GM19397 (cell line): ENCODE measurements around the gene EIF4E1B.

Experiments used
- ATAC-seq: cut with Tn5 transposase; IDR thresholded peaks from one replicate; pipeline ENCODE4 v1.9.1; 2021; ENCODE audit warnings: mild to moderate bottlenecking, moderate library complexity; ENCODE audit not compliant: unreplicated experiment

The EIF4E1B gene

DNA sequence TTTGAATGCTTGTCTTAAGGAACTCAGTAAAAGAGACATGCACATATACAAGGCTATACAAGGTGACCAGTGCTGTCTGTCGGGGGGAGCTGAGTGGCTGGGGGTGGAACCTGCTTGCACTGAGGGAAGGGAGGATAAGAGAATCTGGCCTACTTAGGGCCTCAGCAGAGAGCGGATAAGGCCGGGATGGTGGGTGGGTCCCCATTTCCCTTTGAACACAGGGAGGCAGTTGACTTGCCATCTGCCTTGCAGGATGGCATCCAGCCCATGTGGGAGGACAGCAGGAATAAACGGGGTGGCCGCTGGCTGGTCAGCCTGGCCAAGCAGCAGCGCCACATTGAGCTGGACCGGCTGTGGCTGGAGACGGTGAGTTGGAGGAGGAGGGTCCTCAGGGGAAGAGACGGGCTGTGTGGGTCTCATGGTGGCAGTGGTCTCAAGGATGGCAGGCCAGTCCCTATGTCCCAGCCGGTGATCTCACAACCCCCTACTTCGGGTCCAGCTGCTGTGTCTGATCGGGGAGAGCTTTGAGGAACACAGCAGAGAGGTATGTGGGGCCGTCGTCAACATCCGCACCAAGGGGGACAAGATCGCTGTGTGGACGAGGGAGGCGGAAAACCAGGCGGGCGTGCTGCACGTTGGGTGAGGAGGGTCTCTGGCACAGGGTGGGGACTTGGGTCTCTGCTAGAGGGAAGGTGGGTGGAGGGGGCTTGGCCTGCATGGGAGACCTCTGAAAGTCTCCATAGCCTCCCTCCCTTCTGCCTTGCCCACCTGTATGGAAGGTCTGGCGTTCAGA lies 14.6 kb downstream of the EIF4E1B start:
- ATAC-seq = no peak

DNA sequence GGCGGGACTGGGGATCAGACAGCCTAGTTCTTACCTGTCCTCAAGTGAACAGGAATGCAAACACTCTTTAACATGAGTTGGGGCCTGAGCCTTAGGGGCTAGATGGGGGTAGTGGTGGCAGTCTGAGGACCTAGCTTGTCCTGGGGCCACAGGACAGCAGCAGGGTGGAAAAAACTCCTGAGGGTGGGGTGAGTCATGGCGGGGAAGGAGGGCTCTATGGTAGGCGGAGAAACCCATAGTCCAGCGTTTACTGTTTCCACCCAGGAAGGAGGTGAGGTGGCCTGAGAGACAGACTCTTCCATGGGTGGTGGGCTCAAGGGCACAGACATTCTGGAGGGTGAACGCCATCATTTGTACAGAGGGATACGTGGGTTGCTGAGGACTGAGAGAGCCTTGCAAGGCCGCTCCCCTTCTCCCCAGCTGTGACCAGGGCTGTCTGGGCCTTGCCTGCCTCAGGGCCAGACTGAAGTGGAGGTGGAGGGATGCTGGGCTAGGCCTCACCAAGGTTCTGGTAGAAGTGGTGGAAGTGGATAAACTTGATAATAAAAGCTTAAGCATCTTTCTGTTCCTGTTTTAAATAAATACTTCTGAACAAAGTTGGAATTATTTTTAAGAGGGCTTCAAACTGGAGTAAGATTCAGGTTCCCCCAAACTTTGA lies 15.7 kb downstream of the EIF4E1B start:
- no peak for ATAC-seq

DNA sequence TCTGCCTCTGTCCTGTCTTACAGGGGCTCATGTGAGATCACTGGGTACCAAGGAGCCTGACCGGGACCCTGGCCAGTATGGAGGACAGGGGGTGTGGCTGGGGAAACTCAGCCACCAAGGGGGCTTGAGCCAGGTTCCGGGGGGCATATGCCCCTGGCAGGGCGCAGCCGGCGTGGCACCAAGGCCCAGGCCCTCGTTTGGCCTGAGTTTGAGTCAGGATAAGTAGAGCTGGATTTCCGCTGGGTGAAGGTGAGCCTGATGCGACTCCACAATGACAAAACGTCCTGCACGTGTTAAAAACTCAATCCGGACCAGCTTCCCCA lies 16.2 kb downstream of the EIF4E1B start:
- ATAC-seq = no peak

DNA sequence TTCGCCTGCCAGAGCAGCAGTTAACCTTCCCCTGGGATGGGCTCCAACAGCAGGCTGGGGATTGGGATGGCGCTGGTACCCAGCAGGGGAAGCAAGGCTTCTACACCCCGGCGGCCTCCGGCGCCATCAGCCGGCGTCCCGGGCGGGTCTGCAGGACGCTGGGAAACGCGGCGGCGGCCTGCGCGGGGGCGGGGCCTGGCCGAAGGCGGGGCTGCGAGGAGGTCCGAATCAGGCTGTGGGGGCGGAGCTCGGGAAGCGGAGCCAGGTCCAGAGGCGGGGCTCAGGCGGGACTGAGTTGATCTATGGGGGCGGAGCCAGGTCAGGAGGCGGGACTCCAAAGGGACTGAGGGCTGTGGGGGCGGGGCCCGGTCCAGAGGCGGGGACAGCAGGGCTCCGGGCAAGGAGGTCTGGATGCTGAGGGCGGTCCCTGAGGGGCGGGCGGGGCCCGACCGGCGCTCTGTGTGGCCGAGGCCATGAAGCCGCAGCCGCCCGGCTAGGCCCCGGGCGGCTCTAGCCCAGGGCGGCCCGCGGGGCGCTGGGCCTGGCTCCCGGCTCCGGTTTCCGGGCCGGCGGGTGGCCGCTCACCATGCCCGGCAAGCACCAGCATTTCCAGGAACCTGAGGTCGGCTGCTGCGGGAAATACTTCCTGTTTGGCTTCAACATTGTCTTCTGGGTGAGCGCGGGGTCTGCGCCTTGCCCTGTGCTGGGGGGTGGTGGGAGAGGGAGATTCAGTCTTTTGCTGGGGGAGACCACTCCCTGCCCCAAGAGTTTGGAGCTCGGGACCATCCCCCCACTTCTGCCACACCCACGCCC lies 16.8 kb downstream of the EIF4E1B start, which contains the start of gene TSPAN17:
Gene TSPAN17, plus strand, starts transcription at position 455 of the 813 bp plus-strand sequence. Its CDS starts 132 bp downstream, at position 587.
- peak; percentile 94 for ATAC-seq

DNA sequence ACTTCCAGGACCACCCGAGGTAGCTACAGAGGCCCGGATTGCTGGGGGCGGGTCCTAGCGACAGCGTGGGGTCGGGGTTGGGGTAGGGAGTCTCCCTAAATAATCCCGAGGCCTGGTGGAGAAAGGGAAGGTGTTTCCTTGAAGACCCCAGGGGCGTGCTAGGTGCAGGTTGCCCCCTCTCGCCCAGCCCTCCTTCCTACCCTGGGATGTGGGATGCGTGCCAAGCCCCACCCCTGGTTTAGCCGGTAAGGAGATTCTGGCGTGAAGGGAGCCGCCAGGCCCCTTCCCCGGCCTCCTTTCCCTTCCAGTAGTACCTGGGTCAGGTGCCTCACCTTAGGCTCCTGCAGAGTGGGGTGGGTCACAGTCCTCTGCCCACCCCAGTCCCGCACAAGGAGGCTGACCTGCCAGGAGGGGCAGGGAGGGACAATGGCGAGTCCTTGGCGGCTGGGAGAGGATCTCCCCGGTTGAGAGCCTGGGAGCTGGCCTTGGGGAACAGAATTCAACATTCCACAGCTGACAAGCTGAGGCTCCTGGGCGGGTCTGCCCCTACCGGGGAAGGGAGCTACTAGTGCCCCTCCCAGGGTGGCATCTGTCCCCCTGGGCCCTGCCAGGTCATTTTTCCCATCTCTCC lies 17.5 kb downstream of the EIF4E1B start:
- no peak for ATAC-seq

DNA sequence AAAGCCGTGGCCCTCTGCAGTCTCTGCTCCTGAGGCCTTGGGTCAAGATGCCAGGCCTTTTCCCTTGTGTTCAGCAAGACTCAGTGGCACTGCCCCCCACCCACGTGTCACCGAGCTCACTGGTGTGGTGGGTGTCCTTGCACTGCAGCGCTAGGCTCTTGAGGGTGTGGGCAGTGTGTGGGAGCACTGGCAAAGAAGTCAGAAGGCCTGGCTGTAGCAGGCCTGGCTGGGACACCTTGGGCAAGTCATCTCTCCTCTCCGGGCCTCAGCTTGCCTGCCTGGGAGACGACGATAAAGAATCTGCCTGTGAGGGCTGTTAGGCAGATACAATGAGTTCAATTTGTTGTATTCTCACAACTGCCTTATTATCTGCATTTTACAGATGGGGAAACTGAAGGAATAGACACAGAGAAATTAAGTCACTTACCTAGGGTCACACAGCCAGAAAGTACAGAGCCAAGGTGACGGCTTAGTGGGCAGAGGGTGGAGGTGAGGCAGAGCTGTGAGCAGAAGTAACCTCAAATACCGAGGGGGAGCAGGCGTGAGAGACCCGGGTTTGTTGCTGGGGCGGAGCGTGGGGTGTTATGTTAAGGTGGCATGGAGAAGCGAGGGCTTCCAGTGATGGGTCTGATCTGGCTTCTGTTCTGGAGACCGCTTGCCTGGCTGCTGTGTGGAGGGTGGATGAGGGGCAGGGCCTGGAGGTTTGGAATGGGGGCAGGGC lies 18.2 kb downstream of the EIF4E1B start:
- no peak for ATAC-seq

DNA sequence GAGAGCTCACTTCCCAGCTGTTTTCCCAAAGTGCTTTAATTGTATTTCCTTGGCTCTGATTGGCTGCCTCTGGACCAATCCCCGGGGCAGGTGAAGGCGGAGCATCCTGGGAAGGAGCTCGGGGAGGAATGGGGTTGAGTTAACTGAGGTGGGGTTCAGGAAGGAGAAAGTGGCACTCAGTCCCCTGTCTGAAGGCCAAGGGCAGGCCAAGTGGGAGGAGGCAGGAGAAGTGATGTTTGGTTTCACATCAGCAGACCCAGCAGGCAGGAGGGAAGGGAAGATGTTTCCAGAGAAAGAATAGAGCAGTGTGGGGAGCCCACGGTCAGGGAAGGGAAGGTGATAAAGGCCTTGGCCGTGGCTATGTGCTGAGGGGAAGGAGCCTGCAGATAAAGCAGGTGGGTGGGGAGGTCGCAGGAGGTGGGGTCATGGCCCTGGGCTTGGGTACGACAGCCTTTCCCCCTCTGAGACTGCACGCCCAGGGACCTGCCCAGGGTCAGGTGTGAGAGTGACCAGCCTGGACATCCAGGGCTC lies 19.9 kb downstream of the EIF4E1B start:
- no peak for ATAC-seq

DNA sequence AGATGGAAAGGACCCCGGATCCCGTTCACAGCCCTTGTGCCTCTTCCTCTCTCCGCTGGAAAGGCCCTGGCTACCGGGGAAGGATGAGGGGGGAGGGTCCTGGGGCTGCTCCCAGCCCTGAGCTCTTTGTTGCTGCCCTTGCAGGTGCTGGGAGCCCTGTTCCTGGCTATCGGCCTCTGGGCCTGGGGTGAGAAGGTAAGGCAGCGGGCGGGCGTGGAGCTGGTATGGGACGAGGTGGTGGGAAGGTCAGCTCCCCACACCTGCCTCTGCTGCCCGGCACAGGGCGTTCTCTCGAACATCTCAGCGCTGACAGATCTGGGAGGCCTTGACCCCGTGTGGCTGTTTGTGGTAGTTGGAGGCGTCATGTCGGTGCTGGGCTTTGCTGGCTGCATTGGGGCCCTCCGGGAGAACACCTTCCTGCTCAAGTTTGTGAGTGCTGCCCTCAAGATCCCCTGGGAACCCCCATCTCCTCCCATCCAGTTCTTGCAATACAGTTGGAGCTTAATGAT lies 21.1 kb downstream of the EIF4E1B start:
- ATAC-seq = no peak

DNA sequence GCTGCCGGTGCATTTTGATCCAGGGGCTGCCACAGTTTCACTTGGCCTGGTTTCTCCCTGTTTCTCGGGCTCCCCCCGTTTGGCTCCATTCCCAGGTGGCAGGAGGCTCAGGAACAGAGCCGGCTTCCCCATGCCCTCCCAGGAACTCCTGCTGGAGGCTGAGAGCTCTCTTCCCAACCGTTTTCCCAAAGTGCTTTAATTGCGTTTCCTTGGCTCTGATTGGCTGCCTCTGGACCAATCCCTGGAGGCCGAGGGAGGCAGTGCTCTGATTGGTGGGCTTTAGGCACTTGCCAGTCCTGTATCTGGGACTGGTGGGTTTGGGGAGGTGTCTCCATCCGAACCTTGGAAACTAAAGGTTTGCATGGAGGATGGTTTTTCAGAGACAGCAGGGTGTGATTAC lies 21.7 kb downstream of the EIF4E1B start:
- no peak for ATAC-seq

DNA sequence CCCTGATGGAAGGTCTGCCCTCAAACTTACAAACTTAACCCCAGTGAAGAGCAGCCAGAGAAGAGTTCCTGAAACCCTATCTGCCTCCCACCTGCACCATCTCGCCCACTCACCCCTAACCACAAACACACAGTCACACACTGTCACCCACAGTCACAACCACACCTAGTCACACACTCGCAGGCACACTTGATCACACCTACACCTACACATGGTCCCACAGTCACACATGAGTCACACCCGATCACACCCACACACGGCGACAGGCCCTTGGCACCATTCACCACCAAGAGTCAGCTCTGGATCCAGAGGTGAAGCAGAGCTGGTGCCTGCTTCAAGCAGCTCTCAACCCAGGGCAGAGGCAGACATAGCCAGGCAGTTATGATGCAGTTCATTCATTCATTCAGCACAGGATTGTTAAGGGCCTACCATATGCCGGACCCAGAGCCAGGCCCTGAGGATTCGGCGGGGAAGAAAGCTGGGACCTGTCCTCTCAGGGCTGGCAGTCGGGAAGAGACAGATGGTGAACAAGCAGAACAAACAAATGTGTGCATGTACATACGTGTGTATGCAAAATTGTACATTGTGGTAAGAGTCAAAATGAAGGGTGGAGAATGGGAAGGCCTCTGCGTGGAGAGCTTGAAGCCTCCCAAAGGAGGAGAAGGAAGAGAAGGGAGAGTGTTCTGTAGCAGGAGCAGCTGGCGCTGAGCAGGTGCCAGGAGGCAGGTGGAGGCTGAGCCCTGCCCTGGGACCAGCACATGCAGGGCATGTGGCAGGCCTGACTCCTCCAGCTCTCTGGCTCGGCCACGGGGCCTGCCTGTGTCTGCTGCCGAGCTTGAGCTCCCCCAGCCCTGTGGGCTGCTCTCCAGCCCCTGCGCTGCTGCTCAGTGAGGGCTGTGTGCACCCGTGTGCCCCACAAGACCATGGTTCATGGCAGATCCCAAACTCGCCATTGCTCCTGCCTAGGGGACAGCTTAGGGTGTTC lies 23.2 kb downstream of the EIF4E1B start:
- no peak for ATAC-seq

DNA sequence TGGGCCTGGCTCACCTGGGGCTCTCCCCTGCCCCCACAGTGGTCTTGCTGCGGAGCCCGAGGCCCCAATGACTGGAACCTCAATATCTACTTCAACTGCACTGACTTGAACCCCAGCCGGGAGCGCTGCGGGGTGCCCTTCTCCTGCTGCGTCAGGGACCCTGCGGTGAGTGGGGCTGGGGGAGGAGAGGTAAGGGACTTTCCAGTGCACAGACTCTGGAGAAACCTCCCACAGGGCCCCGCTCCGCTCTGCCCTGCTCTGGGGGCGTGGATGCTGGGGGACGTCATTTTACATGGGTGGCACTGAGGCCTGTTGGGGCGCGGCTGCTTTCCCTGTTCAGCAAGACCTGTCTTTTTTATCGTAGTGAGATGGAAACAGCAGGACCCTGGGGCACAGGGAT lies 24.4 kb downstream of the EIF4E1B start:
- ATAC-seq = no peak

DNA sequence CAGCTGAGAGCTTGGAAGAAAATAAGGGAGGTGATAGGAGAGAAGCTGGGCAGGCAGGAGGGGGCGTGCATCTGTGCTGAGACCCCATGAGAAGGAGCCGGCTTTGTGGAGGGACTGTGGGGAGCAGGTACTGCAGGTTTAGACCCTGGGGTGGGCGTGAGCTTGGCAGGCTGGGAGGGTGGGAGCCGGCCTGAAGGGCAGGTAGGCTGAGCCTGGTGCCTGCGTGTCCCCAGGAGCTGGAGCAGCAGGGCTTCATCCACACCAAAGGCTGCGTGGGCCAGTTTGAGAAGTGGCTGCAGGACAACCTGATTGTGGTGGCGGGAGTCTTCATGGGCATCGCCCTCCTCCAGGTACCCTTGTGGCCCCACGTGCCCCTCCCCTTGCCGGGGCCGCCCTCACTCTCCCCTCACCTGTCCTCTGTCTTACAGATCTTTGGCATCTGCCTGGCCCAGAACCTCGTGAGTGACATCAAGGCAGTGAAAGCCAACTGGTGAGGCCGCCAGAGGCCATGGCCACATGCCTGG lies 26.1 kb downstream of the EIF4E1B start:
- ATAC-seq = no peak

DNA sequence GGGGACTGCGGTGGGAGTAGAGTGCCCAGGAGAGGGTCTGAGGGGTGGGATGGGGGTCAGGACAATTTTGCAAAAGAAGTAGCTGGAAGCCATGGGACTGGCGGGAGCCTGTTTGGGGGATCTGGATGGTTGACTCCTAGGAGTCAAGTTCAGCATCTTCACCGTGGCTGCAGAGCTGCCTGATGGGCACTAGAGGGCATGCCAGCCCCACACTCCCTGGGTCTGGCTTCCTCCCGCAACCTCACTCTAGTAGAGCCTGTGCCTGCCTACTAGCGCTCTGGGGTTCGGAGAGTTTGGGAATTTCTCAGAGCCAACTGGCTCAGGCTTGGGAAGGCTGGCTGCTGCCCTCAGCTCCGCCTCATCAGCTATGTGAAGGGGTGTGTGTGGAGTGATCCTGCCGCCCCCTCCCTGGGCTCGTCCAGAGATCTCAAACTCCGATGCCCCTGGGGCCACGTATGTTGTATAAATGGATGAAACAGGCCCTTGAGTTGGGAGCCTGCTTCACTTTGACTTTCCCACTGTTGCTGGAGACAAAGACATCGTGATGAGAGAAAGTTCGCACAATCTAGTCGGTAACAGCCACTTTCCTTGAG lies 27.6 kb downstream of the EIF4E1B start:
- peak; percentile 33 for ATAC-seq

DNA sequence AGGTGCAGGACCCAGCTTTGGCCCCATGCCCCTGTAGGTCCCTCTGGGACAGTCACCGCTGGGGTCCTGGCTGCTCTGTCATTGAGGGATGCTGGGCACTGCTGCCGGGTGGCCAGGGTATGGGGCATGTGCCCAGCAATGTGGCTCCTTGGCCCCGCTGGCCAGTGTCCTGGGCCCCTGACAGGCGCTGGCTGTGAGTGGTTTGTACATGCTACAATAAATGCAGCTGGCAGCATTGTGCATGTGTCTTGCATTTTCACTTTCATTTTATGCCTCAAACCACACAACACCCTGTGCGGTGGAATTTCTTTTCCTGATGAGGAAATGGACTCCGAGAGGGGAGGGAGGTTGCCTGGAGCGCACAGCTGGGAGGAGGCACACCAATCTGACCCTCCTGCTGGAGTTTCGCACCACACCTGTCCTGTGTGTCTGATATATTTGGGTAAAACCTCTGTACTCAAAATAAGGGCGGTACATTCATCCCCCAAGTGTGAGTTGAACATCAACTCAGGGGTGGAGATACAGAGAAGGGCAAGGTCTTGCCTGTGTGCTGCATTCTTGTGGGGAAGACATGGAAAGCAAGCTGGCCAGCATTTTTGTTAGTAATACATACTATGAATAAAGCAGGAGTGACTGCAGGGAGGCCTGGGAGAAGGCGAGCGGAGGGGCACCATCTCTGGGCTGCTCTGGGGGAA lies 28.5 kb downstream of the EIF4E1B start:
- no peak for ATAC-seq

DNA sequence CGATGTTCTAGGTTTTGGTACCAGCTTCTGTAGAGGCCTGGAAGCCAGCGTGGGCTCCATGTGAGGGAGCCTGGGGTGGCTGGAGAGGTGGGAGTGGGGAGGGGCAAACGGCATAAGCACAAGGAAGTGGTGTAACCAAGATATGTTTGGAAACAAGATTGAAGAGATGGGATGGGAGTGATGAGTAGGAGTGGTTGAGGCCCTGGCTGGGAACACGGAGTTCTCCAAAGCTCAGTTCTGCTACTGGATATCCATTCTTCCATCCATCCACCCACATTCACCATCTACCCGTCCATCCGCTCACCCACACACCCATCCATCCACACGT lies 29.0 kb downstream of the EIF4E1B start:
- no peak for ATAC-seq

DNA sequence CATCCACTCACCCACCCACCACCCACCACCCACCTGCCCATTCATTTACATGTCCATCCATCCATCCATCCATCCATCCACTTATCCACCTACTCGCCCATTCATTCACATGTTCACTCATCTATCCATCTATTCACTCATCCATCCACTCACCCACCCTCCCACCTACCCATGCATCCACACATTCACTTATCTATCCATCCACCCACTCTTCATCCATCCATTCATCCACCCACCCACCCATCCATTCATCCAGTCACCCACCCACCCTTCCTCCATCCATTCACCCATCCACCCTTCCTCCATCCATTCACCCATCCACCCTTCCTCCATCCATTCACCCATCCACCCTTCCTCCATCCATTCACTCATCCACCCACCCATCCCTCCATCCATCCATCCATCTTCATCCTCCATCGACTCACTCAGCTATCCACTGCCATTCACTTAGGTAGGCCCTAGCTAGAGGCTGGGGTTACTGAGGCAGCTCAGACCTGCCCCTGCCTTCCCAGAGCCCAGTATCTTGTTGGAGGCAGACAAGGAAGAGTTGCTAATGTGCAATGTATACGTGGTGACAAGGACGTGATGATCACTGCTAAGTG lies 29.5 kb downstream of the EIF4E1B start:
- no peak for ATAC-seq

DNA sequence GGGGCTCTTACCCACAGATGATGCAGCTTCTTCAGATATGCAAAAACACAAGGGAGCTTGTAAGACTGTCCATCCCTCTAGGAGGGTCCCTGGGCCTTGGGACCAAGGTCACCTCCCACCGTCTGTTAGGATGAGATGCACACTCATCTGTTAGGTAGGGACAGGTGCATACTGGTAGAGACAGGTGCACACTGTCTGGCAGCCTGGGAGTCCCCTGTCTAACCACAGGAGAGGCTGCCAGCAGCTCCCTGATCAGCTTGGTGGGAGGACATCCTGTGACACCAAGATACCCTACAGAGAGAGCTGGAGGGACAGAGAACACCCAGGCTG lies 30.0 kb downstream of the EIF4E1B start:
- ATAC-seq = no peak
